Endometrial microvascular endothelial cells (primary cell): ENCODE data around the gene TBC1D24. TPM values are rescaled to one million over a fixed set of nuclear protein-coding genes. Genes with fewer than 3 reads are reported as not detected.

Source experiments
- in situ Hi-C: cut with HindIII; loops from 2 replicates; pipeline ENCODE4 v1.10.0; 2017; ENCODE audit warnings: low sequenced_read_pairs, low pct_unique_long_range_greater_than_20kb; ENCODE audit errors: inconsistent ontology term
- total RNA-seq: library from RNA; depleted of rRNA; stranded (reverse); fragments of >200 nt; gene quantifications from one replicate; pipeline ENCODE4 v1.2.3, GENCODE V29; 2015; ENCODE audit errors: inconsistent ontology term

TBC1D24 gene
- total RNA-seq, 1 donor from 2014 or later, result 15.1 TPM

DNA sequence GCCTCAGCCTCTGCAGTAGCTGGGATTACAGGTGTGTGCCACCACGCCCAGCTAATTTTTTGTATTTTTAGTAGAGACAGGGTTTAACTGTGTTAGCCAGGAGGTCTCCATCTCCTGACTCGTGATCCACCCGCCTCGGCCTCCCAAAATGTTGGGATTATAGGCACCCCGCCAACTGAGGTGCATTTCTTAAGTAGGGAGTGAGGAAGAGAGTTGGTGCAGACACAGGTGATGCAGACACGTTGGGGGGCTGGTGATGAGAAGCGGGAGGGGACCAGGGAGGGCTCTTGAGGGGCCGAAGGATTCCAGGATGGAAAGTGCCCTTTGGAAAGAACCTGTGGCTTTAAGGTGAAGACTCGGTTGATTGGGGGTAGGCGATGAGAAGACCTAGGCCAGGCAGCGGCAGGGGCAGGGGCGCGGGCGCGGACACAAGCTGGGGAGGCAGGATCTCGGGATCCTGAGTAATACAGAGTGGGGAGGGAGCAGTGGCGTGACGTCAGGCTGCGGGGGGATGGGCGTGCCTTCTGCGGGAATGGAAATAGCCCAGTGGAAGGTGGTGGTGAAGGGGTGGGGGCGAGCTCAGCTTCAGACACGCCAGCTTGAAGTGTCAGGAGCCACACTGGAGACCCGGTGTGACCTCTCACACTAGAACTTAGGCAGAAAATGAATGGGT is 36.3 kb downstream of the TBC1D24 start:
- in situ Hi-C loops, result no loop called here

DNA sequence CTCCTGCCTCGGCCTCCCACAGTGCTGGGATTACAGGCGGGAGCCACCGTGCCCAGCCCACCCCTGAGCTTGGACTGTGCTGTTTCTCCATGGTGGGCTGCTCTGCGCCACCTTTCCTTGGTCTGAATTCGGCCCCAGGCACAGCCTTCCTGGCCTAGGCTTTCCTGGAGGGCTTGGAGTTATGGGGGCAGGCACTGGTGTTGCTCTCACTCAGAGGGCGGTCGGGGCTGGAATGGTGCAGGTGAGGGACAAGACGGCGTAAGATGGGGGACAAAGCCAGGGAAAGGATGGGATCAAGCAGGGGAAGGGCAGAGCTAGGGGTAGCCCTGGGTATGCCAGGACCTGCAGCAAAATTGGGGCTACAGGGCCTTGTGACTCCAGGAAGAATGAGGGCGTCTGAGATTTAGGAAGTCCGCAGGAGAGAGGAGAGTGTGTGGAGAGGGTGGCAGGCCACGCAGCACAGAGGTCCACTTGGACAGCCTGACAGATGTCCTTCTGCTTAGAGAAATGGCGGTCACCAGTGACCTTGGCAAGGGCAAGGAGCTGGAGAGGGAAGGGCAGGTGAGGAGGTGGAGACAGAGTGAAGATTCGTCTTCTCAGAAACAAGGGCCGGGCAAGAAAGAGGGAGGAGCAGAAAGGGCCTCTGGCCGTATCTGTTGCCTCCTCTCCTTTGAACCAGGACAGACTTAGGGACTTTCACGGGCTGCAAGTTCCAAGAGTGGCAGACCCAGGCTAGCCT is 37.2 kb downstream of the TBC1D24 start:
- in situ Hi-C loops, result no loop called here

DNA sequence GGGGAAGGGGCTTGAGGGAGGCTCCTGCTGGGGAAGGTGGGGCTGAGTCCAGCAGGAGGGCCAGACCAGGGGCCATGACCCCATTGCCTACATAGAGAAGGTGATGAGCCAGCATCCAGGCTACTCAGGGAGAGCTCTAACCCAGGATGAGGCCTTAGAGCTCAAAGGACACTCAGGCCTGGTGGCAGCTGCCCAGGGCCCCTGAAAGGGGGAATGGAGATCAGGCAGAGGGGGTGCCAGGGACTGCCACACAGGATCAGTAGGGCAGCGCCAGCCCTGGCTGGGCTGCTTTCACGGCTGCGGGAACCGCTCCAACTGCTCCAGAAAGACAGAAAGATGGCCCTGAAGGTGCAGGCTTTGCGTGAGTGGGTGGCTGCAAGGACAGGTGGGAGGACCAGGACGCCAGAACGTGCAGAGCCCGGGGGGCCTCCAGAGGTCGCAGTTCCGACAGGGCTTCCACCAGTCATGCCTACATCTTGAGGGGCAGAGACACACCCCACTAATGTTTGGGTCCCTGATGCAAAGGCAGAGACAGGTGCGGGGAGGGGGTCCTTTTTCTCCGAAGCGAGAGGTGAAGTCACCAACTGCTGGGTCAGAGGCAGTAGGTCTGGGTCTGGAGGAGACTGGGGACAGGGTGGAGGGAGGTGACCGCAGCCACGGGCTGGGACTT is 37.9 kb downstream of the TBC1D24 start:
- in situ Hi-C loops, result no loop called here

DNA sequence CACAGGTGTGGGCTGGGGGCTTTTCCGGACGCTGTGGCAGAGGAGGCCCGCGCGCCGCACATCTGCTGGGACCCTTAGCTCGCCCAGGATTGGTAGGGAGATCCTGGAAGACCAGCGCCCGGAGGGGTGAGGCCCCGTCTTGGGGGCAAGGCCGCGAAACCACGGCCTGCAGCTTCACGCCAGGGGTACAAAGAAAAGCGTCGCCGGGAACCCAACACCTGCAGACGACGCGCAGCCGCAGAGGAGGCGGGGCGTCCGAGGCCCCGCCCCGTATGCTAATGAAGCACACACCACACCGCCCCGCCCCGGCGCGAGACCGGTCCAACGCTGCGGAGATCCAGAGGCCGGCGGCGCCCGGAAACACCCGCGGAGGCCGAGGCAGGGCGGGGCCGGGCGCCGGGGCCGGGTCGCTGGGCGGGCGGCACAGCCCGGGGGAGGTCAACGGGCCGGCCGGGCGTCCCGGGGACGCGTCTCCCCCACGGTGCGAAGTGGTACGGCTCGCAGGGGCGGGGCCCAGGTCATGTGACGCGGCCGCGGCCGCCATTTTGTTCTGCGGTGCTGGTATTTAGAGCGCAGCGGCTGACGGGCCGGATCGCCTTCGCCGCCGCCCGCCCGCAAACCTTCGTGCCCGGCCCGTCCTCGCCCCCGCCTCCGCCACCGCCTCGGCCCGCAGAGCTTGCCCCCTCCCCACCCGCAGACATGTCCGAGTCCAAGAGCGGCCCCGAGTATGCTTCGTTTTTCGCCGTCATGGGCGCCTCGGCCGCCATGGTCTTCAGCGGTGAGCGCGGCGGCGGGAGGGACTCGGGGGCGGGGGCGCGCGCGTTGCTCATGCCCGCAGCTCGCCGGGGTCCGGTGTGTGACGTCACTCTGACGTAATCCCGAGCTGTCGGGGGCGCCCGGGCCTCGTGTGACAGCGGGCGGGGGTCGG is 38.7 kb downstream of the TBC1D24 start, which contains the start of gene ATP6V0C:
Gene ATP6V0C (plus strand): TSS at position 548 of the 928 bp plus-strand sequence. CDS start 152 bp downstream, at position 700.
- in situ Hi-C loops, result no loop called here

DNA sequence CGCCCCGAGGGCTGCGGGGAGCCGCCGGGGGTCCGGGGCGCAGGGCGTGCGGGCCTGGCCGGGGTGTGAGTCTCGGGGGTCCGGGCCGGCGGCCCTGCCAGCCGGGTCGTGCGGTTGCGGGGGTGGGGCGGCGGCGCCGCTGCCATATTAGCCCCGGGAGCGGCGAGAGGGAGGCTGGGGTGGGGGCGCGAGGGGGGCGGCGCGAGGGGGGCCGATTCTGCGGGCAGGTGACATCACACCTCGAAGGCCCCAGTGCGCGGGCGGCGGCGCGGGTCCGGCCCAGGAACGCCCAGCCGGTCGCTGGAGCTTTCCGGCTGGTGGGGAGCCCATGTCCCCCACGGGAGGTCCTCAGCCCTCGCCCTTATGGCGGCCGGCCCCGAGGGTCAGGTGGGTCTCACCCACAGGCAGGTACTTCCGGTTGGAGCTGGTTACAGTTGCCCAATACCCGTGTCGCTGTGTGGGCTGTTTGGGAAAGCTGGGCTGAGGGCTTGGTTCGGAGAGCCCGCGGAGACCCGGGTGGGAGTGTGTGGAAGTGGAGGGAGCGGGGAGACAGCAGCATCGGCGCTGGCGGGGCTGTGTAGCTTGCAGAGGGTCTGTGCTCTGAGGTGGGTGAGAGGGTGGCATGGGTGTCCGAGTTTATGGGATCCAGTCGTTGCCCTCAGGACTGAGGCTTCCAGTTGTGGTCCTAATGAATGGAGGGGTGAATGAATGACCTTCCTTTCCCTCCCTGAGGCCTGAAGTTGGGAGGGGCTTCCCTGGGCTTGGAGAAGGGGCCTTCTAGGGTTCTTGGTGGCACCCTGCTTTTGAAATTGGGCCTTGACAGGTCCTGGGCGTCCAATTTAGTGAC is 39.6 kb downstream of the TBC1D24 start:
- in situ Hi-C loops, result no loop called here

DNA sequence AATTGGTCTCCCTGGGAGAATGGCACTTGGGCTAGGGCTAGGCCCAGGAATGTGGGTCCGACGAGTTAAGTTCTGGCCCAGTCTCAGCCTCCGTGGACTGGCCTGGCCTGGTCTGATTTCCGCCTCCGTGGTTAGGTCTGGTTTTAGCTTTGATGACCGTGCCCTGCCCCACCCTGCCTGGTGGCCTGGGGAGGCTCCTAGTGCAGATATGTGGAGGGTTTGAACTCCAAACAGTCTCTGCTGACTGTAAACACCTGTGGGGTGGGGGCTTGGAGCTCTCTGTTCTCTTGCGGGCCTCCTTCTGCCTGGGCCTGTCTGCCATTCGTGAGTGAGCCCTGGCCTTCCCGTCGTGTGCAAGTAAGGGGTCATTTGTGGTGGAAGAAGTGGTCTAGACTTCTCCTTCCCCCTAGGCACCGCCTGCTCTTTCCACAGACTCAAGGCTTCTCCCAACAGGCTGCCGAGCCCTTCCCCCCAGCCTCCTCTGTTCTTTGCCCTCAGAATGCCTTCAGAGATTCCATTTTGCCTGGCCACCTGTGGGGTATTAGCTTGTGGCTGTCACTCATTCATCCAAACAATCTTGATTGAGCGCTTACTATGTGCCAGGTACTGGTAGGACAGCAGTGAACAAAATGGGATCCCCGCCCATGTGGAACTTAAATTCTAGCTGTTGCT is 40.4 kb downstream of the TBC1D24 start:
- in situ Hi-C loops, result no loop called here

DNA sequence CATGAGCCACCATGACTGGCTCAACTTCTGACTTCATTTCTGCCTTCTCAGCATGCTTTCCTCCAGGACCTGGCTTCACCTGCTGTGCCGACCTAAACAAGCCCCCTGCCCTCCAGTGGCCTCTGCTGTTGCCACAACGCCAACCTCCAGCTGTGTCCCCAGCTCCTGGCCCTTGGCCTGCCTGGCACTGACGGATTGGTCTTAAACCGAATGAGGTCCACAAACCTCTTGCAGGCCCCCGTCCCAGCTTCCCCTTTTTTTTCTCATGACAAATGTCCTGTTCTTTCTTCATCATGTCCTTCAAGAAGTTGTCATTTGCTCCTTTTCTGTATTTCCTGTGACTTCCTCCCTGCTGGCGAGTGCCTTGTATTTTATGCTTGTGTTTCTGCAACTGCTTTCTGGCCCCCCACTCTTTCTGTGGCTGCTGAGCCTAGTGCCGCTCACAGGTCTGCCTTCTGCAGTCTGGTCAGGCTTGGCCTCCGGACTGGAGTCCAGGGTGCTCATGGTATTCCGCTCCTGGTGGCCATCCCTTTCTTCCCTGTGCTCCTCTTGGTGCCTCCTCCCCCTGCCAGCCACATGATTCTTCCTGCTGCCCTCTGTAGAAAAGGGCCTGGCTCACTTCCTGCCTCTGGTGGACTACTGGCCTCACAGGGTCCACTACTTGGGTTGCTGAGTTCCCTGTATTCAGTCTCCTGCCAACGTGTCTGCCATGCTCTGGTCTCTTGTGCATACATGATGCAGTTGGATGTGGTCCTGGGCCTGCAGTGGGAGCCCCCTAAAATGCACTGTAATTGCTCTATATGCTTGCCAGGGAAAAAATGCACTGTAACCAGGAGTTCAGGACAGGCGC is 41.7 kb downstream of the TBC1D24 start:
- in situ Hi-C loops, result no loop called here

DNA sequence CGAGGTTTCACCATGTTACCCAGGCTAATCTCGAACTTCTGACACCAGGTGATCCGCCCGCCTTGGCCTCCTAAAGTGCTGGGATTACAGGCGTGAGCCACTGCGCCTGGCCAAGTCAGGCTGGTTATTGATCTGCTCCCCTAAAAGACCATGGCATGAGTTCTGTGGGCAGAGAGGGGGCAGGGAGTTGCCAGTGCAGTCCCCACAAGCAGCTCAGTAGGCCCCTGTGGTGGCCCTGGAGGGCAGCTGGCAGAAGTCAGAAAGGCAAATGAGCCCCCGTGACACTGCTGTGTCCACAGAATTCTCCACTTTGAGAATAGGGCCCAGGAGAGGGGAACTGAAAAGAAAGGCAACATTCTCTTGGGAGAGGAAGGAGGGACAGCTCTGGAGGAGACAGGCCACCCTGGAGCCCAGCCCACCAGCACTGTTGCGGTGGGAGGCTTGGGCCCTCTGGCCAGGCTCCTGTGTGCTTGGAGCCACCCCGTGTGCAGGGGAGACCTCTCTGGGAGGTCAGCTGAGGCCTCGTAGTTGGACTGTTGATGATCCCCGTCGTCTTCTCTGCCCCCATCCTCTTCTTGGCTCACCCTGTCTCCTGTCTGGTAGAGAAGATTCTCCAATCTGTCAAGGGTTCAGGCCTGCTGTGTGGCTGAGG is 43.2 kb downstream of the TBC1D24 start:
- in situ Hi-C loops, result no loop called here

DNA sequence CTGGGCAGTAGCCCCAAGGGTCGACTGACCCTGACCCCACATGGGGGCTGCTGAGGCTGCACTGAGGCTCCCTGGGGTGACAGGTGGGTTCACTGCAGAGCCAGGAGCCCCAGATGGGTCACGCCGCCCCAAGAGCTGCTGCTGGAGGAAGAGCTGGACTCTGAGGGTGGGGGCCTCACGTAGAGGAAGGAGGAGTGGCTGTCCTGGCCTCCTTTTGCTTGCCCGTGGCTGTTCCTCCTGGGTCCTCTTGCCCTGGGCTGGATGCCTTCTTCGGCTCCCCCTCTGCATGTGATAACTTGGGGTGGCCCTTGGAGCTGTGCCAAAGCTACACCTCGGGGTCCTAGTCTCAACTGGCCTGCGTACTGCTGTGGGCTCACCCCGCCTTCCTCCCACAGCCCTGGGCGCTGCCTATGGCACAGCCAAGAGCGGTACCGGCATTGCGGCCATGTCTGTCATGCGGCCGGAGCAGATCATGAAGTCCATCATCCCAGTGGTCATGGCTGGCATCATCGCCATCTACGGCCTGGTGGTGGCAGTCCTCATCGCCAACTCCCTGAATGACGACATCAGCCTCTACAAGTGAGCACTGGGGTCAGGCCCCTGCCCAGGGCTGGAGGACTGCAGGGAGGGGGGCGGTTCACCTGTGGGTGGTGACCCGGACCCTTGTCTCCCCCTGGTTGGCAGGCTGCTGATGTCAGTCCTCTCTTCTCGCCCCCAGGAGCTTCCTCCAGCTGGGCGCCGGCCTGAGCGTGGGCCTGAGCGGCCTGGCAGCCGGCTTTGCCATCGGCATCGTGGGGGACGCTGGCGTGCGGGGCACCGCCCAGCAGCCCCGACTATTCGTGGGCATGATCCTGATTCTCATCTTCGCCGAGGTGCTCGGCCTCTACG is 44.1 kb downstream of the TBC1D24 start:
- in situ Hi-C loops, result no loop called here

DNA sequence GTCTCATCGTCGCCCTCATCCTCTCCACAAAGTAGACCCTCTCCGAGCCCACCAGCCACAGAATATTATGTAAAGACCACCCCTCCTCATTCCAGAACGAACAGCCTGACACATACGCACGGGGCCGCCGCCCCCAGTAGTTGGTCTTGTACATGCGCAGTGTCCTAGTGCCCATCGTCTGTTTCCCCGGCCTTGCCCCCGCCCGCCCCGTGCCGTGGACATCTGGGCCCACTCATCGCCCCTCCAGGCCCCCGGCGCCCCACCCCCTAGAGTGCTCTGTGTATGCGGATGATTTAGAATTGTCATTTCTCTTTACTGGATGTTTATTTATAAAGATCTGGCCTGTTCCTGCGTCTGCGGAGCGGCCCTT is 44.8 kb downstream of the TBC1D24 start:
- in situ Hi-C loops, result no loop called here

DNA sequence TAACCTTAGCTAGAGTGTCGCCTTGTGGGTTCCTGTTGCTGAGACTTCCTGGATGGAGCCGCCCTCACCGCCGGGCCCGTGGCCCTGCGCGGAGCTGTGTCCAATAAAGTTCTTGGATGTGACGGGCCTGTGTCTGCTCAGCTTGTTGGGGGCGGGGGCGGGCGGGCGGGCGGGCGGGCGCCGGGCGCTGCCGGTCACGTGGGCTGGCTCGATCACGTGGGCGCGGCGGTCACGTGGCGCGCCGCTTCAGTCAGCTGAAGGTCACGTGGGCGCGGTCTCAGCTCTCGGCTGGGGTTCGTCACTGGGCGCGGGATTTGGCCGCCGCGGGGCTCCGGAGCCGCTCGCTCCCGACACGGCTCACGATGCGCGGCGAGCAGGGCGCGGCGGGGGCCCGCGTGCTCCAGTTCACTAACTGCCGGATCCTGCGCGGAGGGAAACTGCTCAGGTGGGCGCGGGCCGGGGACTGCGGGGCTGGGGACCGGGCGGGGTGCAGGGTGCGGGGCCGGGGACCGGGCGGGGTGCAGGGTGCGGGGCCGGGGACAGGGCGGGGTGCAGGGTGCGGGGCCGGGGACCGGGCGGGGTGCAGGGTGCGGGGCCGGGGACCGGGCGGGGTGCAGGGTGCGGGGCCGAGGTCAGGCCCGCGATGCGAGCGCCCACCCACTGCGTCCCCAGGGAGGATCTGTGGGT is 45.3 kb downstream of the TBC1D24 start, which contains the start of gene AMDHD2:
Gene AMDHD2 (plus strand): TSS at position 275 of the 687 bp plus-strand sequence. CDS start 88 bp downstream, at position 363.
- in situ Hi-C loops, result no loop called here

DNA sequence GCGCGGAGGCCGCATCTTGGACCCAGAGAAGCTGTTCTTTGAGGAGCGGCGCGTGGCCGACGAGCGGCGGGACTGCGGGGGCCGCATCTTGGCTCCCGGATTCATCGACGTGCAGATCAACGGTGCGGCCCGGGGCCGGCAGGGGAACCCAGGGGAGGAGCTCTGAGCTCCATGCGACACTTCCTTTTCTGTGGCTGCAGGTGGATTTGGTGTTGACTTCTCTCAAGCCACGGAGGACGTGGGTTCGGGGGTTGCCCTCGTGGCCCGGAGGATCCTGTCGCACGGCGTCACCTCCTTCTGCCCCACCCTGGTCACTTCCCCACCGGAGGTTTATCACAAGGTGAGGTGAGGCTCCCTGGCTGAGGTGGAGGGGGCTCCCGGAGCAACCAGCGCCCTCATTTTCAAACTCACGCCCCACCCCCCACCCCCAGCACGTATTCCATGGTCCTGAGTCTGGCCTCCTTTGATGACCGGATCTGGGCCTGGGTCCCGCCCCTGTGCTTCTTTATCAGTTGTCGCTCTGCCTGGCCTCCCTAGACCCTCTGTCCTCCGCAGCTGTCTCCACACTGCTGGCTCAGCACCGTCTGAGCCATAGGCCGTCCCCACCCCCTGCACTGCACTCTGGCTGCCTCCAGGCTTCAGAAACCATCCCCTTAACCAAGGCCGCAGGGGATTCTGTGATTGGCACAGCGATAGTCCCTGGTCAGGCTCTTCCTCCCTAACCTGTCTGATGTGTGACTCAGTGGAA is 46.0 kb downstream of the TBC1D24 start:
- in situ Hi-C loops, result no loop called here

DNA sequence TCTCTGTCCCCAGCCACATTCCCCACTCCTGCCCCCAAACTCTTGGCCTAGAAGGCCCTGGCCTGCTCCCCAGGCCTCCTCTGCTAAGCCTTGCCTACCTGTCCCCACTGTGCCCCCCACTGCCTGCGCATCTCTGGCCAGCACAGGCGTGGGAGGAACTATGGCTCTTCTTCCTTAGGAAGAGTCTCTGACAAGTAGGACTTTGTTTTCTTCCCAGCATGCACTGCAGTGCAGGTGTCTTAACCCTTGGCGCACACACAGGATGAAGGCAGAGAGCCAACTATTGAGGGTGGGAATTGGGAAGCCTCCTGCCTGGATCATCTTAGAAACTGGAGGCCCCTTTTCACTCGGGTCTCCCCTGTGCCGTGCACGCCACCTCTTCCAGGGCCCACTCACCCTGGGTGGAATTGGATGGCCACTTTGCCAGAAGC is 48.9 kb downstream of the TBC1D24 start:
- in situ Hi-C loops, result no loop called here

DNA sequence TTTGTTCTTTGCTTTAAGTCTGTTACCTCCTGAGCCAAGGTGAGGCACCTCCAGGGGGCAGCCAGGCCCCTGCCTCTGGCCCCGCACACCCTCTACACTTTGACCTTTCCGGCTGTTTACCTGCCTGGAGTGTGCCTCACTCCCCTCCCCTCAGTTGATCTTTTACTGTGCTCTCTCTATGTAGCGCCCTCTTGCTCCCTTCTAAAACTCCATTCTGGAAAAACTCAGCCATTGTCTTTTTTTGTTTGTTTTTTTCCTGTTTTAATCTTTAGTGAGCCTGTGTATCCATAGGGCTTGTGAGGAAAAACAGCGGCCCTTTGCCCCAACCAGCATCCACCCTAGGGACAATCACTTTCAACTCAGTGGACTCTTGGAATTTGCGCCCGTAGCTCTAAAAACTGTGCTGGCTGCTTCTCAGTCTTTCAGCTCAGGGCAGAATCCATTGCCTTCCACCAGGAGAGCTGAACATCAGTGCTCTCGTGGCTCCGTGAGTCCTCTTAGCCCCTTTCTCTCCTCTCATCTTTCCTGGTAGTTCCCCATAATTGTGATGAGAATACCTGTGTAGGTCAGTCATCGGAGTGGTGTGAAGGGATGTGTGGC is 49.5 kb downstream of the TBC1D24 start:
- in situ Hi-C loops, result no loop called here
